Skin epidermis (tissue), 12 donors: ENCODE data around the gene RTN4R.

Experiments
- H3K27ac ChIP-seq, 21 experiments: fragments of 200-600 bp; sonication (generic) in 11 of 21; one replicate each; pipeline ENCODE4 v1.5.0; 2020; ENCODE audit warnings: mild to moderate bottlenecking in 3 of 21, inconsistent platforms in 2 of 21, moderate library complexity in 2 of 21
- H3K4me3 ChIP-seq, 7 experiments: fragments of 200-600 bp; sonication (generic) in 2 of 7; one replicate each; pipeline ENCODE4 v1.5.0; 2020; ENCODE audit warnings: inconsistent platforms in 2 of 7, mild to moderate bottlenecking in 2 of 7, moderate library complexity in 1 of 7

RTN4R gene

DNA sequence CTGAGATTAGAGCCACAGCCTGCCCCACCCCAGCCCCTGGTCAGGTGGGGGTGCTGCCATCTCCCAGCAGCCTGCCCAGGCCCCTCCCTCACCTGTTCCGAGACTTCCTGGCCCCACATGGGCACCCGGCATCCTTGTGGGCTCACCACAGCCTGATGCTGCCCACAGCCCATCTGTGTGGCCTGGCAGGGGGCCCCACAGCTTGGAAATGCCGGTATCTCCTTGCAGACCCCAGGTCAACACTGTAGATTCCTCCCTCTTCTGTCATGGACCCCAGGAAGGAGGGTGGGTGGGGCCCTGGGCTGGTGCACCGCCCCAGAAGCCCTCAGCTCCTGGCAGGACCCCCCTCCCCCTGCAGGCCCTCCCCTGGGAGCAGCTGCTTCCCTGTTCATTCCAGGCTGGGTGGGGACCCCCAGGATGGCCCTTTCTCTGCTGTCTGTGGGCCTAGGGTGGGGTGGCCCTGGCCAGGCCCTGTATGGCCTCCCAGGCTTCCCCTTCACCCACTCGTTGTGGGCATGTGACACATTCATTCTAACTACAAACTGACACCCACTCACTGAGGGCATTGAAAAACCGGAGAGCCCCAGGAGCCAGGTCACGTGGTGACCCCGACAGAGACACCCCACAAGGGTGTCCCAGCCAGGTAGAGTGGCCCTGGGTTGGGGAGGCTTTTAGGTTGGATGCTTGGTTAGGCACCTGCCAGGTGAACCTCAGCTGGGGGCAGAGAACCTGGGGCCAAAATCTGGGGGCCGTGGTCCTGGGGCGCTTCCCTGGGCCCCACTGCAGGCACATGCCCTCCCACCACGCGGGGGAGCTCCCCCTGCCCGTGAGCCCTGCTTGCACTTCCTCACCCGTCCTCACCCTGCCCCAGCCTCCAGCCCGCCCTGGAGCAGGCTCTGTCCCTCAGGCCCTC lies 73.2 kb downstream of the RTN4R start:
- Histone ChIP-seq H3K4me3 (no peak overlapping the region), H3K27ac (no peak overlapping the region)

DNA sequence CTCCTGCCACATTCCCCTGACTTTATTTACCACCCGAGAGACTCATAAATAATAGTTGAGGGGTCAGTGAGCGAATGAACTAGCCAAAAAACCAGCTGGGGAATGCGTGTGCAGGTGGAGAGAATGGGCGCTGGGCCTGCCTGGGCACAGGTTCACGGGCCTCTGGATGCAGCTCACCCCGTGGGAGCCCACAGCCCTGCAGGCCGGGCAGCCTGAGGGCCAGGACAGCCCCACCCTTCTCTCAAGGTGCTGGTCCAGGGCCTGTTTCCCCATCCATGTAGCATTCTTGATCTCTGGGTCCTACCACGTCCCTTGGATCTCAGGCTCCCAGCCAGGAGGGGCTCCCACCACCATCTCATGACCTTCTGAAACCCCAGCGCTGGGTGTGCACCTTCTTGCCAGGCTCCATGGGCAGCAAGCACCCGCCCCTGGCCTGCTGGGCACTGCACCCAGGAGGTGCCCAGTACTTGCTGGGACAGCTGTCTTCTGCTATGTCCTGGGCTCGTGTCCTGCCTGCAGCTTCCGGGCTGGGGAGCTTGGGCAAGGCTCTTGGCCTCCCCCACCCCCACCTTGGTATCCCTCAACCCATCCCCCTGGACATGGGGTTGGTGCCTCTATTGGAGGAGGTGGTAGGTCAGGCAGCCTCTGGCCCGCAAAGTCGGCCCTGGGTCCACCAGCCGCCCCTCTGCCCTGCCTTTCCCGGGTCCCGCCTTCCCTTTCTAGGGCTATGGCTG lies 74.2 kb downstream of the RTN4R start:
- no peak overlapping the region for H3K27ac ChIP-seq
- H3K4me3 ChIP-seq: no peak overlapping the region

DNA sequence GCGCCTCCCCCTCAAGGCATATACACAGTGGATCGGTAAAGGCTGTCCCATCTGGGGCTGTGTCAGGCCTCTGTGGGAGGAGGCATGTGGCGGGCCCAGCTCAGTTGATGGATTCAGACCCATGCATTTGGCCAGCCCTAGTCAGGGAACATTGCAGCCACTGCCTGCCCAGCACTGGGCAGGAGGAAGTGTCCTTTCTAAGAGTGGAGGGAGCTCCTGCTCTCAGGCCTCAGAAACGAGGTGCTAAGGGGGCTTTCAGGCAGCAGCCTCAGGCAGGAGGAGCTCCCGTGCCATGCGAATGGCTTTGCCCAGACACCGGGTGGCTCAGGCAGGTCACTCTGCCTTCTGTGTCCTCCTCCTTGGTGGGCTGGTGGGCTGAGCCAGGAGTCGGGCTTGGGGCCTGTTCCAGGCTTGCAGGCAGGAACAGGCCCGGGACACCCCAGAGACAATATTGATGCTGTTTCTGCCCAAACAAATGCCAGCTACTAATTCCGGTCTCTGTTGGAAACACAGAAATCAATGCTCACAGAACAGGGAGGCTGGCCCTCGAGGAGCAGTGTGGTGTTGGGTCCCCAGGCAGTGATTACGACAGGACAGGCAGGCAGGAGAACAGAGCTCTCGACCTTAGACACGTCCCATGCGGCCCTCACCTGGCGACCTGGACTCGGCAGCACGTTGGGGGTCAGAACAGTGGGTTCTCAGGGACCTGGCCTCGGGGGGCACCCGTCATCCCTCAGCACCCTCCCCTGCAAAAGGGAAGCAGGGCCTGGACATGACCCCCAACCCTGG lies 75.0 kb downstream of the RTN4R start:
- Histone ChIP-seq H3K27ac (no peak overlapping the region), H3K4me3 (no peak overlapping the region)

DNA sequence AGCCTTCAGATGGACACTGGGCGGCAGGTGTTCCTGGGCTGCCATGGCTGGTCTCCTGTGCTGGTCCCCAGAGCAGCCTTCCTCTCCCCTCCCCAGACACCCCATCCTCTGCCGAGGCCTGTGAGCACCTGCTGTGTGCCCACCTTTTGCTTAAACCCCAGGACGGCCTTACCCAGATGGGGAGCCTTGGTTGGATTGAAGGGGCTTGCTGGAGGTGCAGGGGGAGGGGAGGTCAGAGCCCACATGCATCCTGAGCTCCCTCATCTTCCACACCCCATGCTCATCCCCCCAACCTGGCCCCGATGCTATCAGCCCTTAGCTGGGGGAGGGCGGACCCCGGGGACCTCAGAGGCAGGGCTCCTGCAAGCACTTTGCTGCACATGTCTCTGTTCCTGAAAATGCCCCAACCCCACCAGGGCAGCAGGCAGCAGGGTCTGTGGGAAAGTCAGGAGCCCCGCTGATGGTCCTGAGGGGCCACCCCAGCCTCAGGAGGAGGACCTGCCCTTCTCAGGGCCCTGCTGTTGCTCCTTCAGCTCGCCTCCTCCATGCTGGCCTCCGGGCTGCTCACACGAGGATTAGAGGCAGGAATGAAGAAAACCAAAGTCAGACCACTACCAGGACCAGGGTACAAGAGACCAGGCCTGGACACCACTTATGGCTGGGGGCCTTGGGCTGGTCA lies 75.7 kb downstream of the RTN4R start:
- no peak overlapping the region for H3K4me3 ChIP-seq
- H3K27ac ChIP-seq: no peak overlapping the region

DNA sequence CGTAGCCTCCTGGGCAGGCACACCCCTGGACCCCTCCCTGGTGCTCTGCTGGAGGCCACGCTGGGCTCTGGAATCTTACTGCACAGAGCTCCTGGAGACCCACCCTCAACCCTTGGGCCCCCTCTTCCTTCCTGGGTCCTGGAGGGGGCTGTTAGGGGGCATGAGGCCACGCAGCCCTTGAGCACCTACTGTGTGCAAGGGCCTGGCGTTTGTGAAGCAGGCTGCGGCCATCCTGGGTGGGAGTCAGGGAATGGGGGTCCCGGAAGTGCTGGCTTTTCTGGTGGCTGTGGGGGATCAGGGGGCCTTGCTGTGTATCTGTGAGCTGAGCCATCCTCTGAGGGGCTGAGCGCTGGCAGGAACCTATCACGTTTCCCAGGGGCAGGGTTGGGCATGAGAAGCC lies 76.3 kb downstream of the RTN4R start:
- Histone ChIP-seq H3K4me3 (no peak overlapping the region), H3K27ac (no peak overlapping the region)
